HG02852 (cell line): Measurements from ENCODE around the gene OVOL1.

Source experiments
- ATAC-seq: cut with Tn5 transposase; IDR thresholded peaks from one replicate; pipeline ENCODE4 v1.9.1; 2021; ENCODE audit warnings: mild to moderate bottlenecking, moderate library complexity; ENCODE audit not compliant: unreplicated experiment

The OVOL1 gene

GRCh38 chr11:65777821-65778361, 9.0 kb upstream of the OVOL1 start:
- no peak for ATAC-seq

- no peak for ATAC-seq
These were observed 8.4 kb upstream of the OVOL1 start for GRCh38 chr11:65778431-65778900.

- ATAC-seq, result no peak
These were observed 7.8 kb upstream of the OVOL1 start for GRCh38 chr11:65778901-65779668.

- ATAC-seq, result no peak
These were observed 7.3 kb upstream of the OVOL1 start for GRCh38 chr11:65779669-65779918.

- ATAC-seq, result peak; percentile 38
These were observed 6.7 kb upstream of the OVOL1 start for GRCh38 chr11:65779919-65780769.

GRCh38 chr11:65780770-65781151, 6.1 kb upstream of the OVOL1 start, which contains the start of gene AP5B1:
Gene AP5B1 (minus strand): TSS chr11:65780976. CDS start chr11:65780591, 385 bp downstream.
- peak; percentile 63 for ATAC-seq

GRCh38 chr11:65781152-65781961, 5.5 kb upstream of the OVOL1 start:
- ATAC-seq, result peak; percentile 33

GRCh38 chr11:65781962-65782815, 4.7 kb upstream of the OVOL1 start:
- no peak for ATAC-seq

- ATAC-seq, result no peak
These were observed 4.0 kb upstream of the OVOL1 start for GRCh38 chr11:65782816-65783228.

GRCh38 chr11:65785319-65786007, 1.4 kb upstream of the OVOL1 start:
- no peak for ATAC-seq

GRCh38 chr11:65786008-65786785, 666 bp upstream of the OVOL1 start:
- no peak for ATAC-seq

- ATAC-seq, result no peak
These were observed 1.1 kb downstream of the OVOL1 start for GRCh38 chr11:65787649-65788622.

GRCh38 chr11:65788821-65789220, 2.0 kb downstream of the OVOL1 start:
- no peak for ATAC-seq

GRCh38 chr11:65789230-65790103, 2.6 kb downstream of the OVOL1 start:
- ATAC-seq, result no peak

- ATAC-seq, result no peak
These were observed 3.4 kb downstream of the OVOL1 start for GRCh38 chr11:65790104-65790901.
